ENCODE results near the gene HEXB.

DNA sequence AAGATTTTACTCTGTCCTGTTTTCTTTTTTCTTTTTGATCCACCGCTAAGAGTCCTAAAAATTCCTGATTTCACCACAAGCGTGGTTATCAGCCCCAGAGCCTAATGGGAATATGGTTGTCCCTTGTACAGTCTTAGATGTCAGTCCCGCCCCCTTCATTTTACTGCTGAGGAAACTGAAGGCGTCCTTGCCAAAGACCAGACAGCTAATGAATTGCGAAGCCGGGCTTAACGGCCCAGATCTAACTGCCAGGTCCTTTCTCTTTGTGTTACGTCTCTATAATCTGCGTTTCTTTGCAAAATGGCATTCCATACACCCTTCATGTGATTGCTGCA is 82.5 kb downstream of the HEXB start:
- TF ChIP-seq ZNF747 (tag by site-specific recombination; IDR thresholded peaks at IDR 0.05) (no peak), ZNF792 (tag by site-specific recombination; IDR thresholded peaks at IDR 0.05) (no peak), ZNF510 (tag by site-specific recombination; IDR thresholded peaks at IDR 0.05; ENCODE audit: insufficient replicate concordance) (no peak), ZNF433 (tag by site-specific recombination; IDR thresholded peaks at IDR 0.05; ENCODE audit: low read depth) (no peak), ZNF549 (tag by site-specific recombination; IDR thresholded peaks at IDR 0.05) (no peak), REPIN1 (tag by site-specific recombination; IDR thresholded peaks at IDR 0.05; ENCODE audit: low read depth) (no peak)
- TF ChIP-seq, protein P1, sequence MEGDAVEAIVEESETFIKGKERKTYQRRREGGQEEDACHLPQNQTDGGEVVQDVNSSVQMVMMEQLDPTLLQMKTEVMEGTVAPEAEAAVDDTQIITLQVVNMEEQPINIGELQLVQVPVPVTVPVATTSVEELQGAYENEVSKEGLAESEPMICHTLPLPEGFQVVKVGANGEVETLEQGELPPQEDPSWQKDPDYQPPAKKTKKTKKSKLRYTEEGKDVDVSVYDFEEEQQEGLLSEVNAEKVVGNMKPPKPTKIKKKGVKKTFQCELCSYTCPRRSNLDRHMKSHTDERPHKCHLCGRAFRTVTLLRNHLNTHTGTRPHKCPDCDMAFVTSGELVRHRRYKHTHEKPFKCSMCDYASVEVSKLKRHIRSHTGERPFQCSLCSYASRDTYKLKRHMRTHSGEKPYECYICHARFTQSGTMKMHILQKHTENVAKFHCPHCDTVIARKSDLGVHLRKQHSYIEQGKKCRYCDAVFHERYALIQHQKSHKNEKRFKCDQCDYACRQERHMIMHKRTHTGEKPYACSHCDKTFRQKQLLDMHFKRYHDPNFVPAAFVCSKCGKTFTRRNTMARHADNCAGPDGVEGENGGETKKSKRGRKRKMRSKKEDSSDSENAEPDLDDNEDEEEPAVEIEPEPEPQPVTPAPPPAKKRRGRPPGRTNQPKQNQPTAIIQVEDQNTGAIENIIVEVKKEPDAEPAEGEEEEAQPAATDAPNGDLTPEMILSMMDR (tag by site-specific recombination; IDR thresholded peaks at IDR 0.05), result no peak
- TF ChIP-seq, protein P2, sequence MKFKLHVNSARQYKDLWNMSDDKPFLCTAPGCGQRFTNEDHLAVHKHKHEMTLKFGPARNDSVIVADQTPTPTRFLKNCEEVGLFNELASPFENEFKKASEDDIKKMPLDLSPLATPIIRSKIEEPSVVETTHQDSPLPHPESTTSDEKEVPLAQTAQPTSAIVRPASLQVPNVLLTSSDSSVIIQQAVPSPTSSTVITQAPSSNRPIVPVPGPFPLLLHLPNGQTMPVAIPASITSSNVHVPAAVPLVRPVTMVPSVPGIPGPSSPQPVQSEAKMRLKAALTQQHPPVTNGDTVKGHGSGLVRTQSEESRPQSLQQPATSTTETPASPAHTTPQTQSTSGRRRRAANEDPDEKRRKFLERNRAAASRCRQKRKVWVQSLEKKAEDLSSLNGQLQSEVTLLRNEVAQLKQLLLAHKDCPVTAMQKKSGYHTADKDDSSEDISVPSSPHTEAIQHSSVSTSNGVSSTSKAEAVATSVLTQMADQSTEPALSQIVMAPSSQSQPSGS (tag by site-specific recombination; IDR thresholded peaks at IDR 0.05; ENCODE audit: low read depth), result no peak
